ENCODE measurements around the gene SDK2.

SDK2 gene

GRCh38 chr17:73498886-73499554 is 145.2 kb downstream of the SDK2 start:
- intact Hi-C loops (cut with micrococcal nuclease): no loop called here
- no peaks in the 10 kb centered on the region for H3K36me3 Mint-ChIP-seq (ENCODE audit: low read depth)
- H3K9me3 Mint-ChIP-seq: no peaks in the 10 kb centered on the region
- H3K4me1 Mint-ChIP-seq (ENCODE audit: low read depth): no peaks in the 10 kb centered on the region
- H3K27ac Mint-ChIP-seq: no peak overlapping the region
- H3K4me3 Mint-ChIP-seq: no peak overlapping the region
- H3K27me3 Mint-ChIP-seq: no peaks in the 10 kb centered on the region

- H3K4me3 Mint-ChIP-seq: no peak overlapping the region
- H3K27me3 Mint-ChIP-seq: no peaks in the 10 kb centered on the region
- H3K9me3 Mint-ChIP-seq: no peaks in the 10 kb centered on the region
- no peak overlapping the region for H3K27ac Mint-ChIP-seq
- intact Hi-C loops (cut with micrococcal nuclease): no loop called here
- no peaks in the 10 kb centered on the region for H3K4me1 Mint-ChIP-seq (ENCODE audit: low read depth)
- H3K36me3 Mint-ChIP-seq (ENCODE audit: low read depth): no peaks in the 10 kb centered on the region
Observed at GRCh38 chr17:73498176-73498575, 146.1 kb downstream of the SDK2 start.

GRCh38 chr17:73497721-73498120 is 146.5 kb downstream of the SDK2 start:
- Mint-ChIP-seq H3K27ac (no peak overlapping the region), H3K9me3 (no peaks in the 10 kb centered on the region), H3K36me3 (ENCODE audit: low read depth) (no peaks in the 10 kb centered on the region), H3K27me3 (no peaks in the 10 kb centered on the region), H3K4me3 (no peak overlapping the region), H3K4me1 (ENCODE audit: low read depth) (no peaks in the 10 kb centered on the region)
- intact Hi-C loops (cut with micrococcal nuclease): no loop called here

GRCh38 chr17:73496232-73496631 is 148.0 kb downstream of the SDK2 start:
- Mint-ChIP-seq H3K27ac (no peak overlapping the region), H3K9me3 (no peaks in the 10 kb centered on the region), H3K36me3 (ENCODE audit: low read depth) (no peaks in the 10 kb centered on the region), H3K4me3 (no peak overlapping the region), H3K27me3 (no peaks in the 10 kb centered on the region), H3K4me1 (ENCODE audit: low read depth) (no peaks in the 10 kb centered on the region)
- intact Hi-C loops (cut with micrococcal nuclease): no loop called here

- Mint-ChIP-seq H3K4me1 (ENCODE audit: low read depth) (no peaks in the 10 kb centered on the region), H3K27me3 (no peaks in the 10 kb centered on the region), H3K27ac (no peak overlapping the region), H3K36me3 (ENCODE audit: low read depth) (no peaks in the 10 kb centered on the region), H3K4me3 (no peak overlapping the region), H3K9me3 (no peaks in the 10 kb centered on the region)
- intact Hi-C loops (cut with micrococcal nuclease): no loop called here
Observed at GRCh38 chr17:73495641-73496040, 148.6 kb downstream of the SDK2 start.

- Mint-ChIP-seq H3K4me1 (ENCODE audit: low read depth) (no peaks in the 10 kb centered on the region), H3K27me3 (no peaks in the 10 kb centered on the region), H3K4me3 (no peak overlapping the region), H3K36me3 (ENCODE audit: low read depth) (no peaks in the 10 kb centered on the region), H3K27ac (no peak overlapping the region), H3K9me3 (no peaks in the 10 kb centered on the region)
- intact Hi-C loops (cut with micrococcal nuclease): no loop called here
Observed at GRCh38 chr17:73494950-73495349, 149.3 kb downstream of the SDK2 start.

GRCh38 chr17:73493956-73494926 is 150.0 kb downstream of the SDK2 start:
- no peaks in the 10 kb centered on the region for H3K4me1 Mint-ChIP-seq (ENCODE audit: low read depth)
- intact Hi-C loops (cut with micrococcal nuclease): no loop called here
- no peak overlapping the region for H3K27ac Mint-ChIP-seq
- no peaks in the 10 kb centered on the region for H3K27me3 Mint-ChIP-seq
- no peaks in the 10 kb centered on the region for H3K36me3 Mint-ChIP-seq (ENCODE audit: low read depth)
- H3K4me3 Mint-ChIP-seq: no peak overlapping the region
- no peaks in the 10 kb centered on the region for H3K9me3 Mint-ChIP-seq

- Mint-ChIP-seq H3K9me3 (no peaks in the 10 kb centered on the region), H3K36me3 (ENCODE audit: low read depth) (no peaks in the 10 kb centered on the region), H3K27ac (no peak overlapping the region), H3K4me3 (no peak overlapping the region), H3K27me3 (no peaks in the 10 kb centered on the region), H3K4me1 (ENCODE audit: low read depth) (no peaks in the 10 kb centered on the region)
- intact Hi-C loops (cut with micrococcal nuclease): no loop called here
Observed at GRCh38 chr17:73492821-73493814, 151.1 kb downstream of the SDK2 start.

GRCh38 chr17:73492125-73492820 is 152.0 kb downstream of the SDK2 start:
- Mint-ChIP-seq H3K9me3 (no peaks in the 10 kb centered on the region), H3K27ac (no peak overlapping the region), H3K27me3 (no peaks in the 10 kb centered on the region), H3K36me3 (ENCODE audit: low read depth) (no peaks in the 10 kb centered on the region), H3K4me3 (no peak overlapping the region), H3K4me1 (ENCODE audit: low read depth) (no peaks in the 10 kb centered on the region)
- intact Hi-C loops (cut with micrococcal nuclease): no loop called here

GRCh38 chr17:73491648-73492047 is 152.6 kb downstream of the SDK2 start:
- Mint-ChIP-seq H3K36me3 (ENCODE audit: low read depth) (no peaks in the 10 kb centered on the region), H3K27me3 (no peaks in the 10 kb centered on the region)

GRCh38 chr17:73490851-73491250 is 153.4 kb downstream of the SDK2 start:
- intact Hi-C loops (cut with micrococcal nuclease): no loop called here

More at GRCh38 chr17:73491648-73492047, 152.6 kb downstream of the SDK2 start:
- intact Hi-C loops (cut with micrococcal nuclease): no loop called here
- no peaks in the 10 kb centered on the region for H3K4me1 Mint-ChIP-seq (ENCODE audit: low read depth)
- no peaks in the 10 kb centered on the region for H3K9me3 Mint-ChIP-seq
- no peak overlapping the region for H3K27ac Mint-ChIP-seq
- no peak overlapping the region for H3K4me3 Mint-ChIP-seq

GRCh38 chr17:73489991-73490390 is 154.3 kb downstream of the SDK2 start:
- intact Hi-C loops (cut with micrococcal nuclease): no loop called here
- H3K27ac Mint-ChIP-seq: no peak overlapping the region

More at GRCh38 chr17:73490851-73491250, 153.4 kb downstream of the SDK2 start:
- H3K4me3 Mint-ChIP-seq: no peak overlapping the region
- H3K9me3 Mint-ChIP-seq: no peaks in the 10 kb centered on the region
- H3K27me3 Mint-ChIP-seq: no peaks in the 10 kb centered on the region
- H3K36me3 Mint-ChIP-seq (ENCODE audit: low read depth): no peaks in the 10 kb centered on the region
- H3K27ac Mint-ChIP-seq: no peak overlapping the region
- H3K4me1 Mint-ChIP-seq (ENCODE audit: low read depth): no peaks in the 10 kb centered on the region

GRCh38 chr17:73489333-73489732 is 154.9 kb downstream of the SDK2 start:
- Mint-ChIP-seq H3K27me3 (no peaks in the 10 kb centered on the region), H3K9me3 (peaks cover 10% of the 10 kb centered on the region), H3K4me3 (no peak overlapping the region), H3K4me1 (ENCODE audit: low read depth) (no peaks in the 10 kb centered on the region), H3K36me3 (ENCODE audit: low read depth) (no peaks in the 10 kb centered on the region), H3K27ac (no peak overlapping the region)
- intact Hi-C loops (cut with micrococcal nuclease): no loop called here

More at GRCh38 chr17:73489991-73490390, 154.3 kb downstream of the SDK2 start:
- no peaks in the 10 kb centered on the region for H3K36me3 Mint-ChIP-seq (ENCODE audit: low read depth)
- no peaks in the 10 kb centered on the region for H3K27me3 Mint-ChIP-seq
- H3K4me1 Mint-ChIP-seq (ENCODE audit: low read depth): no peaks in the 10 kb centered on the region
- no peak overlapping the region for H3K4me3 Mint-ChIP-seq
- peaks cover 5% of the 10 kb centered on the region for H3K9me3 Mint-ChIP-seq

Data from dendritic cell treated with granulocyte-macrophage colony-stimulating factor and Interleukin-4, amounts not matched to agents 40 ng/mL and 50 ng/mL, for 4 days (primary cell).